Neural crest cell (in vitro differentiated cells): ENCODE data around the gene CMPK1. TPM values are rescaled to one million over a fixed set of nuclear protein-coding genes. Genes with fewer than 3 reads are reported as not detected.

Source experiments
- DNase-seq: peaks from one replicate; pipeline ENCODE4 v3.0.0; 2021; ENCODE audit warnings: low read depth, mixed read lengths, low spot score
- H3K27ac Mint-ChIP-seq: one replicate; pipeline ENCODE4 v1.8.0; 2021; ENCODE audit warnings: mild to moderate bottlenecking, mixed read lengths; ENCODE audit not compliant: unreplicated experiment
- H3K27me3 Mint-ChIP-seq: 2 replicates; pipeline ENCODE4 v1.8.0; 2021; ENCODE audit warnings: low read depth, mild to moderate bottlenecking, mixed read lengths
- H3K36me3 Mint-ChIP-seq: 2 replicates; pipeline ENCODE4 v1.8.0; 2021; ENCODE audit warnings: low read depth, mild to moderate bottlenecking, mixed read lengths
- H3K4me1 Mint-ChIP-seq: 2 replicates; pipeline ENCODE4 v1.8.0; 2021; ENCODE audit warnings: mixed read lengths
- H3K4me3 Mint-ChIP-seq: one replicate; pipeline ENCODE4 v1.8.0; 2021; ENCODE audit warnings: mild to moderate bottlenecking, mixed read lengths
- H3K9me3 Mint-ChIP-seq: 2 replicates; pipeline ENCODE4 v1.8.0; 2021; ENCODE audit warnings: mixed read lengths
- CTCF ChIP-seq: fragments of 200-600 bp; sonication (generic); conservative IDR thresholded peaks from 2 replicates; pipeline ENCODE4 v1.5.0; 2021; ENCODE audit warnings: antibody characterized with exemption, mild to moderate bottlenecking
- total RNA-seq: library from RNA; stranded (reverse); gene quantifications from 2 replicates; pipeline ENCODE4 v1.2.1, GENCODE V29; 2021

The CMPK1 gene
- total RNA-seq, 1 donor from 2014 or later: 59.3 TPM

GRCh38 chr1:47416319-47417169 is 83.0 kb downstream of the CMPK1 start:
- no peaks in the 10 kb centered on the region for H3K9me3 Mint-ChIP-seq
- H3K27ac Mint-ChIP-seq: no peak overlapping the region
- H3K4me1 Mint-ChIP-seq: no peaks in the 10 kb centered on the region
- peaks cover 78% of the 10 kb centered on the region for H3K27me3 Mint-ChIP-seq
- TF ChIP-seq CTCF: no peak
- peak overlapping the region; percentile 67 for H3K4me3 Mint-ChIP-seq
- no peak for DNase-seq
- H3K36me3 Mint-ChIP-seq: no peaks in the 10 kb centered on the region

- H3K36me3 Mint-ChIP-seq: no peaks in the 10 kb centered on the region
- H3K9me3 Mint-ChIP-seq: no peaks in the 10 kb centered on the region
- no peak for TF ChIP-seq CTCF
- no peak overlapping the region for H3K27ac Mint-ChIP-seq
- no peak for DNase-seq
- peaks cover 84% of the 10 kb centered on the region for H3K27me3 Mint-ChIP-seq
- H3K4me3 Mint-ChIP-seq: peak overlapping the region; percentile 51
- H3K4me1 Mint-ChIP-seq: no peaks in the 10 kb centered on the region
These were observed 83.8 kb downstream of the CMPK1 start for GRCh38 chr1:47417170-47418044.

GRCh38 chr1:47418122-47418521 is 84.5 kb downstream of the CMPK1 start:
- Mint-ChIP-seq H3K4me3 (peak overlapping the region; percentile 46), H3K9me3 (no peaks in the 10 kb centered on the region), H3K27me3 (peaks cover 87% of the 10 kb centered on the region), H3K4me1 (no peaks in the 10 kb centered on the region), H3K27ac (no peak overlapping the region), H3K36me3 (no peaks in the 10 kb centered on the region)
- DNase-seq: no peak
- TF ChIP-seq CTCF: no peak

- Mint-ChIP-seq H3K27ac (no peak overlapping the region), H3K36me3 (no peaks in the 10 kb centered on the region), H3K4me3 (peak overlapping the region; percentile 23), H3K27me3 (peaks cover 88% of the 10 kb centered on the region), H3K4me1 (no peaks in the 10 kb centered on the region), H3K9me3 (no peaks in the 10 kb centered on the region)
- TF ChIP-seq CTCF: no peak
- DNase-seq: no peak
These were observed 85.2 kb downstream of the CMPK1 start for GRCh38 chr1:47418681-47419325.

GRCh38 chr1:47420547-47420946 is 87.0 kb downstream of the CMPK1 start:
- no peak for TF ChIP-seq CTCF
- H3K4me1 Mint-ChIP-seq: no peaks in the 10 kb centered on the region
- H3K27ac Mint-ChIP-seq: no peak overlapping the region
- no peaks in the 10 kb centered on the region for H3K36me3 Mint-ChIP-seq
- H3K27me3 Mint-ChIP-seq: peaks cover 86% of the 10 kb centered on the region
- H3K9me3 Mint-ChIP-seq: no peaks in the 10 kb centered on the region
- H3K4me3 Mint-ChIP-seq: no peak overlapping the region
- no peak for DNase-seq
